CD4-positive, alpha-beta T cell (primary cell): ENCODE measurements around the gene SNX15. TPM values are rescaled to one million over a fixed set of nuclear protein-coding genes. Genes with fewer than 3 reads are reported as not detected.

Experiments
- ATAC-seq: fragments of 200-7000 bp; cut with Tn5 transposase; one replicate; pipeline ENCODE4 v1.10.0; 2022; ENCODE audit warnings: mild to moderate bottlenecking; ENCODE audit not compliant: poor library complexity
- CTCF ChIA-PET: fragments of 350-600 bp; sonication (Branson Sonifier 250); formaldehyde crosslinking; loops from one replicate; lab custom pipeline; 2021; ENCODE audit warnings: antibody characterized with exemption, inconsistent platforms; lab: Charles Lee
- POLR2A ChIA-PET: fragments of 350-600 bp; sonication (Branson Sonifier 250); formaldehyde crosslinking; loops from one replicate; lab custom pipeline; 2021; ENCODE audit warnings: antibody characterized with exemption, inconsistent platforms; lab: Charles Lee
- DNase-seq, 14 experiments: peaks; one replicate each; pipeline ENCODE4 v3.0.0-alpha.2; 2013 to 2020; ENCODE audit warnings: mixed read lengths in 2 of 14
- H3K27ac ChIP-seq, 2 donors: one replicate each; pipeline versions ENCODE4 v1.5.1 to v1.7.0; 2013; ENCODE audit warnings: low read length in 2 of 2, low read depth in 1 of 2, mild to moderate bottlenecking in 1 of 2
- H3K27me3 ChIP-seq, 2 experiments: 1 replicate in 1 of 2; 2 replicates in 1 of 2; pipeline versions ENCODE4 v1.6.1 to v1.7.0; 2013; ENCODE audit warnings: low read length in 2 of 2, control low read depth in 1 of 2, mild to moderate bottlenecking in 1 of 2, moderate library complexity in 1 of 2; ENCODE audit not compliant: insufficient read depth in 2 of 2, control insufficient read depth in 1 of 2
- H3K36me3 ChIP-seq: one replicate; pipeline ENCODE4 v1.6.1; 2013; ENCODE audit warnings: low read length, control low read depth; ENCODE audit not compliant: insufficient read depth
- H3K4me1 ChIP-seq: one replicate; pipeline ENCODE4 v1.6.1; 2013; ENCODE audit warnings: low read length, control low read depth; ENCODE audit not compliant: insufficient read depth
- H3K4me3 ChIP-seq: one replicate; pipeline ENCODE4 v1.5.1; 2013; ENCODE audit warnings: mild to moderate bottlenecking, low read length, moderate library complexity
- H3K9me3 ChIP-seq, 2 experiments: 1 replicate in 1 of 2; 2 replicates in 1 of 2; pipeline versions ENCODE4 v1.6.1 to v1.7.0; 2013; ENCODE audit warnings: low read length in 2 of 2, mild to moderate bottlenecking in 2 of 2, control low read depth in 1 of 2, moderate library complexity in 1 of 2; ENCODE audit not compliant: control insufficient read depth in 1 of 2, insufficient read depth in 1 of 2
- H3K27ac Mint-ChIP-seq: one replicate; pipeline ENCODE4 v1.8.0; 2020; ENCODE audit warnings: mixed read lengths
- H3K27me3 Mint-ChIP-seq: one replicate; pipeline ENCODE4 v1.8.0; 2021; ENCODE audit warnings: mixed read lengths
- H3K36me3 Mint-ChIP-seq: one replicate; pipeline ENCODE4 v1.8.0; 2021; ENCODE audit warnings: low read depth, mixed read lengths
- H3K4me1 Mint-ChIP-seq: one replicate; pipeline ENCODE4 v1.8.0; 2021; ENCODE audit warnings: low read depth, mixed read lengths
- H3K4me3 Mint-ChIP-seq: one replicate; pipeline ENCODE4 v1.8.0; 2020; ENCODE audit warnings: mild to moderate bottlenecking, mixed read lengths
- H3K9me3 Mint-ChIP-seq: one replicate; pipeline ENCODE4 v1.8.0; 2020; ENCODE audit warnings: mixed read lengths
- CTCF ChIP-seq: fragments of 200-600 bp; IDR thresholded peaks from one replicate; pipeline ENCODE4 v1.8.0; 2022; ENCODE audit warnings: antibody characterized with exemption, mild to moderate bottlenecking
- intact Hi-C, 2 experiments: fragments of 100-400 bp; cut with DNase I in 1 of 2; cut with micrococcal nuclease in 1 of 2; formaldehyde crosslinking; loops; one replicate each; pipeline versions ENCODE4 v1.15.1 to v1.9.0; 2023 to 2025; cut with DNase I, micrococcal nuclease
- microRNA-seq: library from miRNA; unstranded; fragments of <30 nt; microRNA quantifications from one replicate; pipeline ENCODE4 v1.2.0, GENCODE V29; 2021; ENCODE audit warnings: borderline microRNAs expressed, borderline replicate concordance
- total RNA-seq, 174 experiments: library from RNA in 2 of 174; stranded (reverse) in 2 of 174; gene quantifications; one replicate each; pipeline ENCODE4 v1.2.3 and lab custom pipeline; 2021 to 2026

Gene SNX15
- total RNA-seq, 2 experiments from 2014 or later: 13.9 to 14.7 TPM

GRCh38 chr11:65087216-65087615, 60.0 kb downstream of the SNX15 start:
- ATAC-seq (no peak), DNase-seq (no peak)
- H3K9me3 Mint-ChIP-seq: no peaks in the 10 kb centered on the region
- ChIA-PET CTCF (interaction anchor here (0.5 kb wide), 1 partner anchor 245 kb away, joined by 3 read pairs; no protein-coding TSS in a partner anchor), POLR2A (interaction anchor here (1.0 to 2.9 kb wide), 3 partner anchors 9 to 47 kb away, joined by 3 to 16 read pairs (median 5); partner anchors contain the start of genes SYVN1 and VPS51)
- no peaks in the 10 kb centered on the region for H3K27me3 Mint-ChIP-seq
- intact Hi-C loops: loop anchor here in 1 of 2 experiments (10.0 kb wide), 2 partner anchors 242 to 1258 kb away; partner anchors contain the start of genes B4GAT1, BRMS1 and CDC42BPG
- Histone ChIP-seq H3K27ac (no peak overlapping the region), H3K4me1 (peaks cover 21% of the 10 kb centered on the region), H3K36me3 (peaks cover 50% of the 10 kb centered on the region), H3K4me3 (no peak overlapping the region), H3K27me3 (no peaks in the 10 kb centered on the region), H3K9me3 (no peaks in the 10 kb centered on the region)
- H3K4me1 Mint-ChIP-seq: peaks cover 33% of the 10 kb centered on the region
- H3K27ac Mint-ChIP-seq: no peak overlapping the region
- no peak for TF ChIP-seq CTCF
- H3K36me3 Mint-ChIP-seq: peaks cover 57% of the 10 kb centered on the region
- no peak overlapping the region for H3K4me3 Mint-ChIP-seq

GRCh38 chr11:65087827-65088226, 60.6 kb downstream of the SNX15 start:
- intact Hi-C loops: loop anchor here in 1 of 2 experiments (10.0 kb wide), 2 partner anchors 243 to 1257 kb away; partner anchors contain the start of genes B4GAT1, BRMS1 and CDC42BPG
- DNase-seq: no peak
- H3K27me3 ChIP-seq: no peaks in the 10 kb centered on the region

GRCh38 chr11:65089621-65090020, 62.4 kb downstream of the SNX15 start:
- CTCF ChIA-PET: interaction anchor here (1.4 kb wide), 1 partner anchor 21 kb away, joined by 4 read pairs; no protein-coding TSS in a partner anchor

More at GRCh38 chr11:65087827-65088226, 60.6 kb downstream of the SNX15 start:
- peaks cover 50% of the 10 kb centered on the region for H3K36me3 ChIP-seq
- ChIA-PET CTCF (no interaction called here), POLR2A (interaction anchor here (1.6 kb wide), 1 partner anchor 8 kb away, joined by 5 read pairs; the partner anchor contains the start of gene VPS51)
- peaks cover 32% of the 10 kb centered on the region for H3K4me1 Mint-ChIP-seq
- no peak for TF ChIP-seq CTCF
- H3K36me3 Mint-ChIP-seq: peaks cover 57% of the 10 kb centered on the region
- H3K9me3 Mint-ChIP-seq: no peaks in the 10 kb centered on the region
- H3K4me3 Mint-ChIP-seq: no peak overlapping the region
- no peaks in the 10 kb centered on the region for H3K27me3 Mint-ChIP-seq
- H3K9me3 ChIP-seq: no peaks in the 10 kb centered on the region
- peaks cover 21% of the 10 kb centered on the region for H3K4me1 ChIP-seq
- no peak overlapping the region for H3K27ac ChIP-seq
- no peak for ATAC-seq
- H3K4me3 ChIP-seq: no peak overlapping the region
- H3K27ac Mint-ChIP-seq: no peak overlapping the region

More at GRCh38 chr11:65089621-65090020, 62.4 kb downstream of the SNX15 start:
- POLR2A ChIA-PET: no interaction called here
- Mint-ChIP-seq H3K27me3 (no peaks in the 10 kb centered on the region), H3K27ac (peak overlapping the region; percentile 44), H3K9me3 (no peaks in the 10 kb centered on the region), H3K36me3 (peaks cover 47% of the 10 kb centered on the region), H3K4me1 (peaks cover 14% of the 10 kb centered on the region), H3K4me3 (no peak overlapping the region)
- ATAC-seq: no peak
- Histone ChIP-seq H3K27ac (no peak overlapping the region), H3K36me3 (peaks cover 48% of the 10 kb centered on the region), H3K9me3 (no peaks in the 10 kb centered on the region), H3K27me3 (no peaks in the 10 kb centered on the region), H3K4me3 (no peak overlapping the region), H3K4me1 (peaks cover 9% of the 10 kb centered on the region)
- DNase-seq: no peak
- intact Hi-C loops: loop anchor here in 1 of 2 experiments (10.0 kb wide), 2 partner anchors 245 to 1255 kb away; partner anchors contain the start of genes B4GAT1, BRMS1 and CDC42BPG
- no peak for TF ChIP-seq CTCF

Small RNAs within 50 kb of the gene (microRNA-seq; reads per million reads assigned to microRNA genes)
- gene MIR6879: not detected

Other genes starting within 250 kb of the SNX15 start
- 1,000 to 10,000 TPM; 1,632 to 1,657 TPM for gene SF1, start 248.9 kb upstream of the SNX15 start, total RNA-seq
- gene MAP4K2, start 224.2 kb upstream of the SNX15 start, total RNA-seq: 10 to 100 TPM; 71.9 to 74.1 TPM
- 10 to 100 TPM; 16.4 to 17.7 TPM for gene MEN1, start 216.9 kb upstream of the SNX15 start, total RNA-seq
- gene CDC42BPG, start 182.8 kb upstream of the SNX15 start, total RNA-seq: 1 to 10 TPM; 6.9 to 9.7 TPM
- 100 to 1,000 TPM; 132 to 139 TPM for gene EHD1, start 148.8 kb upstream of the SNX15 start, total RNA-seq
- gene ATG2A, start 110.2 kb upstream of the SNX15 start, total RNA-seq: 100 to 1,000 TPM; 189 to 198 TPM
- 10 to 100 TPM; 16.8 to 18.3 TPM for gene PPP2R5B, start 102.8 kb upstream of the SNX15 start, total RNA-seq
- gene GPHA2, start 91.5 kb upstream of the SNX15 start, total RNA-seq: under 1 TPM; 0.49 to 0.56 TPM
- gene MAJIN, start 55.3 kb upstream of the SNX15 start, total RNA-seq: under 1 TPM; 0.50 to 0.55 TPM
- not detected for gene BATF2, start 30.5 kb upstream of the SNX15 start, total RNA-seq
- 10 to 100 TPM; 10.5 to 11.1 TPM for gene ARL2, start 13.3 kb upstream of the SNX15 start, total RNA-seq
- gene SAC3D1, start 13.8 kb downstream of the SNX15 start, total RNA-seq: under 1 TPM; 0.49 to 0.78 TPM
- gene NAALADL1, start 31.1 kb downstream of the SNX15 start, total RNA-seq: 1 to 10 TPM; 7.7 to 9.2 TPM
- gene CDCA5, start 56.6 kb downstream of the SNX15 start, total RNA-seq: under 1 TPM; 0.77 to 0.84 TPM
- 10 to 100 TPM; 46.2 to 47.7 TPM for gene ZFPL1, start 56.8 kb downstream of the SNX15 start, total RNA-seq
- gene VPS51, start 68.8 kb downstream of the SNX15 start, total RNA-seq: 100 to 1,000 TPM; 243 to 246 TPM
- 10 to 100 TPM; 20.0 to 20.4 TPM for gene TM7SF2, start 84.4 kb downstream of the SNX15 start, total RNA-seq
- 1 to 10 TPM; 9.0 to 9.5 TPM for gene ZNHIT2, start 90.3 kb downstream of the SNX15 start, total RNA-seq
- gene FAU, start 94.7 kb downstream of the SNX15 start, total RNA-seq: 1,000 to 10,000 TPM; 1,937 to 1,976 TPM
- gene MRPL49, start 94.9 kb downstream of the SNX15 start, total RNA-seq: 10 to 100 TPM; 53.0 to 53.3 TPM
- 10 to 100 TPM; 89.1 to 96.8 TPM for gene SYVN1, start 107.1 kb downstream of the SNX15 start, total RNA-seq
- gene SPDYC, start 142.8 kb downstream of the SNX15 start, total RNA-seq: not detected
- 10 to 100 TPM; 80.3 to 83.2 TPM for gene CAPN1, start 154.5 kb downstream of the SNX15 start, total RNA-seq
- 10 to 100 TPM in 1 of 2 experiments, 1 to 10 TPM in 1; 9.6 to 10.6 TPM for gene POLA2, start 234.5 kb downstream of the SNX15 start, total RNA-seq